NCI-H128 (cell line): ENCODE data around the gene BNIPL.
A peak's percentile ranks its signal among the peaks of the same experiment; 100 is the strongest.

Experiments
- DNase-seq: peaks from one replicate; lab custom pipeline; 2025; ENCODE audit not compliant: unreplicated experiment; lab: John Stamatoyannopoulos, UW

BNIPL gene

DNA sequence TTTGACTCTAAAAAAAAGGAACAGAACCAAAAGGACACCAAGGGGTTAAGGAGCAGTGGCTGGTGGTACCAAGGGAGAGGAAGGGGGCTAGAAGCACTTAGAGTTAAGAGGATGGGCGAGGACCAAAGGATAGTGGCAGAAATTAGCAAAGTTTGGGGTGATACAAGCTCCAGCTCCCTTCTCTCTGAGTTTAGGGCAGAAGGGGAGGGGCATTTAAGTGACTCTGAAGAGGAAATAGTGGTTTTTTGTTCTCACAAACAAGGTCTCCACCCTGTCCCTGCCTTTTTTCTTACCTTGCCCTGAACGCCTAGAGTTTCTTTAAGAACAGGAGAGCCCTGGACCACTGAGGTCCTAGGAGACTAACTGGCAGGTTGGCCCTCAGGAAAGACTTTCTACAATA lies 19.8 kb downstream of the BNIPL start:
- DNase-seq: no peak

DNA sequence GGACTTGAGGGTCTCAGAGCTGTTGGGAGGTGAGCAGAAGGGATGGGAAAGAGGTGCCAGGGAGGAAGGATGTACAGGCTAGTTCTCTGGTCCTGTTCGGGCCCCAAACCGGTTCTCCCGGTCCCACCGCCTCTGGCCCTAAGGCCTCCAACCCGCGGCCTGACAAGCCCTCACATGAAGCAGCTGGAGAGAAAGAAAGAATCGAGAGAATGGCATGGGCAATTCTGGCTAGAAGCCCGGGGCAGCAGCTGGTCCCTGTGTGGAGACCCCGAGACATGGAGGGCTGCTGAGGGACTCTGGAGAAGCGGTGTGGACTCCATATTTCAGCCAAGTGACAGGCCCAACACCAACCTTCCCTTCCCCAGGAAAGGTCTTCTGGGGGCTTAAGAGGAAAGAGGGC lies 22.3 kb downstream of the BNIPL start:
- peak; percentile 40 for DNase-seq

DNA sequence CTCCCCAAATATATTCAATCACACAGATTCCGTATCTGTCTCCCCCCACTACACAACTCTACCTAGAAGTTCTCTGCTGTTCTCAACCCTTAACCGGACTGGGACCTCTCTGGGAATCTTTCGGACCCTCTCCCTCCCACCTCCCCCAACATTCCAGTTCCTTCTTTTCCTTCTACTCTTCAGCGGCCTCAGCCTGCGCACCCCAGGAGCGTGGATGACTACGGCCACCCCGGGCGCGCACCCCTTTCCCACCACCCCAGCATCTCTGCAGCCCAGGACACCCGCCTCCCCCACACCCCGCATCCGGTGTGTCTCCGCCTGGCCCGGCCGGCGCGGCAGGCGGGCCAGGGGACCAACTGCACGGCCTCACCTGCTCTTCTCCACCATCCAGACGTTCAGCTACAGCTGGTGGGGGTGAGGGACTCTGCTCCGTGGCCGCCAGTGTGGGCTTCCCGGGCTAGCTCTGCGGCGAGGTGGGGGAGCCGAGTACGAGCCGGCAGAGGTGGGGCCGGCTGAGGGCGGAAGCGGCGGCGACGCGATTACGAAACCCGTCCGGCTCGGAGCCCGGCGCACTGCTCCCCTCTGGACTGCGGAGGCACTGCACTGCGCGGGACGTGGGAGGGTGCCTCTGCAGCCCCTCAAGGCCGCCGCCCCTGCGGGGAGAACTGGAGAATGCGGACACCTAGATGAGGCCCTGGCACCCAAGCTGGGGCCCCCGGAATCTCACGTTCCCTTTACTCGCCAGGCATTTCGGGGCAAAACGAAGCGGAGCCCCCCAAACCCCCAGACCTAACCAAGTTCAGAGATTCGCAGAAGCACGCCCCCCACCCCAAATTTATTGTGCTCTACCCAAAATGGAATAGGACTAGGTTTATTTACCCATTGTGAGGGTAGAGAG lies 23.0 kb downstream of the BNIPL start, which contains the start of gene CDC42SE1:
Gene CDC42SE1, minus strand, starts transcription at position 514 of the 898 bp plus-strand sequence. CDS start 3,892 bp downstream, outside the sequence.
- peak; percentile 78 for DNase-seq

DNA sequence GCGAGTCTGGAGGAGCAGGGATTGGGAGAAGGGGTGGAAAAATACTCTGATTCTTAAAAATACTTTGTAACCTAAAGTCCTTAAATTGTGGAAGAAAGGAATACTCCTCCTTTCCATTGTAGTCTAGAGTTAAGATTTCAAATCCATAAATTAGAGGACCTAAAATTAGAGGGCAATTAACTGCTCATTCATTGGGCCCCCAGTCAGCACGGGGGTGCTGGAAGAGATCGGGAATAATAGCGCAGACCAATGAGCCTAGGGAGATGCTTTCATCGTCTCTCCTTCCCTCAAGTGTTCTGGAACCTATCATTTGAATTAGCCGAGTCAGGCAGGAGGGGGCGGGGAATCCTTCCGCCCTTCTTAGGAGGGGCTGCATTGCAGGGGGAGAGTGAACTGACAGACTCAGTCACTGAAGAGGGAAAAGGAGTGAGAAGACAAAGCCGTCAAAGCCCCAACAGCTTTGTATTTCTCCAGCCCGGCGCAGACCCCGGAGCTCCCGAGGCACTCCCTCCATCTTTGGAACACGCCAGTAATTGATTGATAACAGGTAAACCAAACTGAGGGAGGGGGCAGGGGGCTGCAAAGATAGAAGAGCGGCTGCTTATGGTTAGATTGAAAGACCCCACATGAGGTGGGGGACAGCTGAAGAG lies 23.7 kb downstream of the BNIPL start, which contains the start of gene MLLT11:
Gene MLLT11, plus strand, starts transcription at position 391 of the 650 bp plus-strand sequence. CDS start 6,828 bp downstream, outside the sequence.
- DNase-seq: peak; percentile 65

DNA sequence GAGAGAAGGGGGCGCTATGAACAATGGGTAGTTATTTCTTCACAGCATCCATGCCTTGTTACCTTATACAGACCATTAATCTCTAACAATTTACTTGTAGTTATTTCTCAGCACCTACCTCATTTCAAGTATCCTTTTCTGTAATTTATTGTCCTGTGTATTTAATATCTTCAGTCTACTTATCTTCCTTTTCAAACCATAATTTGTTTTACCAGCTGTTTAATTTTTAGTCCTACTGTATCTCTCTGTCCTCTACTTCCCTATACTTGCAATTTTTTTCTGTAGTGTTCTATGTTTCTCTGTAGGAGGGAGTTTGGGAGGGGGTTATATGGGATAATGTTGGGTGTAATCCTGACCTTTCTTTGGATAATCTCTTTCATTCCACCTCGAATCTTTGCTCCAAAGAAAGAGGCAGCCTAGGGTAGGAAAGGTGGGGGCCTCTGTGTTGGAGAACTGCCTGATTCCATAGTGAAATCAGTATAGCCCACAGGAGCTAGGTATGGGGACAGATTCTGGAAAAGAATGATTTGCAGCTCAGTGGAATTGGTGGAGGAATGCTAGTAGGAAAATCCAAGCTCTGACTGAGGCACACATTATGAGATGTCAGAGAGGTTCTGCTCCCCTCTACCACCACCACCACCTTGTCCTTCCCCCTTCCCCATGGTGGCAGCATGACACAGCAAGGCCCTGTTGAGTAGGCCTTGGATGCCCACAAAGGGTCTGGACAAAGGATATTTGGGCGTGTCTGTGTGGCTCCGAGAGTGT lies 24.5 kb downstream of the BNIPL start:
- DNase-seq: no peak

DNA sequence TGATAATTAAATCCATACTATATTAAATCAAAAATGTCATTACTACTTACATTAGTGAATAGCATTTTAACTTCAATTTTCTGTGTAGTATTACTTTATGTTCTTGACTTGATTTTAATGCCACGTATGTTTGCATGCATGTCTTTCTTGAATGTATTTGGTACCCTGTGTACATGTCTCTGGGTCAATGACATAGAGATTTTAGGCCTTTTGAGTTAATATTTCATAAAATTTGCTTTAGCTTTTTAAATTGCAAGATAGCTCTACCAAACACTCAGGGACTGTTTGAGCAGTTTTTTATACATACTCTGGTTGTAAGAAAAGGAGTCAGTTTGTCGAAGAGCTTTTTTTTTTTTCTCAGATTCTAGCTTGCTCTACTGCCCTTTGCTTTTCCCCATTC lies 25.3 kb downstream of the BNIPL start:
- no peak for DNase-seq

DNA sequence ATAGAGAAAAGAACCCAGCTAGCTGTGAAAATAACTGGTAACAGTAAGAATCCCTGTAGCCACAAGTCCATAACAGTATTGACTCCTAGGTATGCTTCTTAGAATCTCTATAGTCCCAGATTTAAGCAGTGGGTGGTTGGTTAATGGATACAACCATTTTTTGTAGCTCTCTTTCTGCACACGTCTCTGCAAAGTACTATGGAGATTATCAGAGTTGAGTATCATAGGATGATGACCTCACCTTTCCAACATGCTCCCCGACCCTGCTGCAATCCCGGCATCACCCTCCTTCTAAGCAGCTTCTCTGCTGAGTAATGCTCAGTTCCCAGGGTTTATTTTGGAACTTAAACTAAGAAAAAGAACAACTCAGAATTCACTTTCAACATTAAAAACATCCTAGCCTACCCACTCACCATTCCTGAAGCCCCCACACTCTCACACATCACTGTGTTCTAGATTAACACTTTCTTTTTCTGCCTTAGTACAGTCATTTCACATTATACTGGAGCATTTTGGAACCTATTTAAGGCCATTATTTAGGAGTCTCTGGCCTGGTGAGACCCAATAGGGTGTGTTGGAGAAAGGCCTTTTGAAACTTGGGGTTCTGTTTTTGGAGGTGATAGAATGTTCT lies 26.5 kb downstream of the BNIPL start:
- DNase-seq: no peak

DNA sequence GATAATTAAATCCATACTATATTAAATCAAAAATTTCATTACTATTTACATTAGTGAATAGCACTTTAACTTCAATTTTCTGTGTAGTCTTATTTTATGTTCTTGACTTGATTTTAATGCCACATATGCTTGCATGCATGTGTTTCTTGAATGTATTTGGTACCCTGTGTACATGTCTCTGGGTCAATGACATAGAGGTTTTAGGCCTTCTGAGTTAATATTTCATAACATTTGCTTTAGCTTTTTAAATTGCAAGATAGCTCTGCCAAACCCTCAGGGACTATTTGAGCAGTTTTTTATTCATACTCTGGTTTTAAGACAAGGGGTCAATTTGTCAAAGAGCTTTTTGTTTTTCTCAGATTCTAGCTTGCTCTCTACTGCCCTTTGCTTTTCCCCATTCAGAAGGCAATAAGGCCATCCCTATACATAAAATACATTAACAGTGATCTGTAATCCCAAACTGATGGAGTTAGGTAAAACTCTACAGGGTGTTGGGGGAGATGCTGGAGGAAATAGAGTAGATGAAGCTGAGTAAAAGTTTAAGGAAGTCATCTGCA lies 28.8 kb downstream of the BNIPL start:
- DNase-seq: no peak

DNA sequence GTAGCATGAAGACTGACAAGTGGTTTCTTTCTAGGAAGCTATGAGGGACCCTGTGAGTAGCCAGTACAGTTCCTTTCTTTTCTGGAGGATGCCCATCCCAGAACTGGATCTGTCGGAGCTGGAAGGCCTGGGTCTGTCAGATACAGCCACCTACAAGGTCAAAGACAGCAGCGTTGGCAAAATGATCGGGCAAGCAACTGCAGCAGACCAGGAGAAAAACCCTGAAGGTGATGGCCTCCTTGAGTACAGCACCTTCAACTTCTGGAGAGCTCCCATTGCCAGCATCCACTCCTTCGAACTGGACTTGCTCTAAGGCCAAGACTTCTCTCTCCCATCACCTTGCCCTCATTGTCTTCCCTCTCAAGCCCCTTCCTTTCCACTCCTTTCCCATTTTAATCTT lies 30.8 kb downstream of the BNIPL start:
- DNase-seq: no peak

DNA sequence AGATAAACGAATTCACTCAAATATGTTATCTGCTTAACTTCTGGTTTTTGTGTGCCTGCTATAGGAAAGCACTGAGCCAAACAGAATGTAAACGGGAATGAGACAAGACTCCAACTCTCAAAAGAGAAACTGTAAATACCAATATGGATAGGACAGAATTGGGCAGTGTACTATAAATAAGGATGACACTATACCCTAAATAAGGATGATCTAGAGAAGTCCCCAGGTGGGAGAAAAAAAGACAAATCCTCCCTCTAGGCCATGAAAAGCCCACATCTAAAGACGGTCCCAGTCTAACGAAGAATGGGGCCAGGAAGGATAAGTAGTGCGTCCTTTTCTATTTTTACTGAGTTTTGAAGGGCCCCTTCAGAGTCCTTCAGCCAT lies 32.7 kb downstream of the BNIPL start:
- DNase-seq: no peak

DNA sequence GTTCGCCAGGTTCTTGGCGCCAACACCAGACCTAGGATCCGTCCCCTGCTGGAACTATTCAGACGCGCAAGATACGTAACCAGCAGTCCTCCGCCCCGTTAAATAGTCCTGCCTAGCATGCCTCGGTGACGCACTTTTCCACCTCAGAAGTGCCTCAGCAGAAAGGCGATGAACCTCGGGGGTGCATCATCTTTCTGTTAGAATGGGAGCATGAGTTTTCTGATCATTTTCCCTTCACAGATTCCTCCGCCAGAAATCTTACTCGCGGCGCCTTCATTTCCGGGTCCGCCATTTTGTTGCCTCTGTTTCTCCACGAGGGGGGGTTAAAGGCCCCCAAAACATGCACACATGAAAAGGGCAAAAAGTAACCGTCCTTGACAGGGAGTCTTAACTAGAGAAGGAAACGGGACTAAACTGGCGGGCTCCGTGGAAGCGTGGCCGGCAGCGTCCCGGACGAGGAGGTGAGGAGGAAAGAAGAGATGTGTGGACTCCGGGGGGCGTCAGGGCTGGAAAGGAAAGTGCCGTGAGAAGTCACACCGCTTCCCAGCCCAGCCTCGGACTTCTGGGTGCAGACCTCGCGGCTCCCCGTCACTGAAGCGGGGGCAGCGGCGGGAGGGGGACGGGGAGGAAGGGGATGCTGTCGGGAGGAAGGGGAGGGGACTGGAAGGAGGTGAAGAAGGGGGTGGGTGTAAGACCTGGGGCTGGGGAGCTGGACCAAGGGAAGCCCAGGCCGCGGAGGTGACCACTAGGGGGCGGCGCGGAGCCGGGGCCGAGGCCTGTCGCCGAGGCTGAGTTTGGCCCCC lies 34.3 kb downstream of the BNIPL start, which contains the start of gene GABPB2:
Gene GABPB2, plus strand, starts transcription at position 288 of the 803 bp plus-strand sequence. CDS start 17,429 bp downstream, outside the sequence.
- peak; percentile 88 for DNase-seq

DNA sequence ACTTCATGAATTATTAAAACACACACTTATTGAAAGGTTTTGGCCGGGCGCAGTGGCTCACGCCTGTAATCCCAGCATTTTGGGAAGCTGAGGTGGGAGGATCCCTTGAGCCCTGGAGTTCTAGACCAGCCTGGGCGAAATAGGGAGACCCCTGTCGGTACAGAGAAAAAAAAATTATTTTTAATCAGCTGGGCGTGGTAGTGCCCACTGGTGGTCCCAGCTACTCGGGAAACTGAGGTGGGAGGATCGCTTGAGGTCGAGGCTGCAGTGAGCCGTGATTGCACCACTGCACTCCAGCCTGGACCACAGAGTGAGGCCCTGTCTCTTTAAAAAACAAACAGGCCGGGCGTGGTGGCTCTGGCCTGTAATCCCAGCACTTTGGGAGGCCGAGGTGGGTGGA lies 35.8 kb downstream of the BNIPL start:
- no peak for DNase-seq

DNA sequence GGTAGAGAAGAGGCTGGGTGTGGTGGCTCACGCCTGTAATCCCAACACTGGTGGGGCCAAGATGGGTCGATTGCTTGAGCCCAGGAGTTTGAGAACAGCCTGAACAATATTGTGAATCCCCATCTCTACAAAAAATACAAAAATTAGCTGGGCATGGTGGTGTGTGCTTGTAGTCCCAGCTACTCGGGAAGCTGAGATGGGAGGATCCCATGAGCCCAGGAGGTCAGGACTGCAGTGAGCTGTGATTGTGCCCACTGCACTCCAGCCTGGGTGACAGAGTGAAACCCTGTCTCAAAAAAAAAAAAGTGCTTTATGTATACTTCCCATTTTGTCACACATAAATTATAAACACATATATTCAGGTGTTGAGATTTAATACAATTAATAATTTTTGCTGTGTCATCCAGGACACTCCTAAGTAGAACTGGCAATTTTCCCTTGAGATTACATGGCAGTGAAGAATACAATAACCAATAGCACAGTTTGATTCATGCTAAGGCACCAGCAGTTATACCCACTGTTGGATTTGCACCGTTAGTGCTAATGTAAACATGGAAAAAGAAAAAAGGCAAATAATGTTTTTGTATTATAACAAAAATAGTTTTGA lies 49.7 kb downstream of the BNIPL start:
- DNase-seq: no peak
